ENCODE results near the gene STX2. TPM values are rescaled to one million over a fixed set of nuclear protein-coding genes. Genes with fewer than 3 reads are reported as not detected.
A peak's percentile ranks its signal among the peaks of the same experiment; 100 is the strongest.
"Not testable (repeated sequence)": the region's sequence is repeated elsewhere in the genome, so short reads cannot be mapped to it uniquely, and the experiment has no call there.

Gene STX2
- total RNA-seq, 2 experiments from 2014 or later: 18.3 to 20.0 TPM

DNA sequence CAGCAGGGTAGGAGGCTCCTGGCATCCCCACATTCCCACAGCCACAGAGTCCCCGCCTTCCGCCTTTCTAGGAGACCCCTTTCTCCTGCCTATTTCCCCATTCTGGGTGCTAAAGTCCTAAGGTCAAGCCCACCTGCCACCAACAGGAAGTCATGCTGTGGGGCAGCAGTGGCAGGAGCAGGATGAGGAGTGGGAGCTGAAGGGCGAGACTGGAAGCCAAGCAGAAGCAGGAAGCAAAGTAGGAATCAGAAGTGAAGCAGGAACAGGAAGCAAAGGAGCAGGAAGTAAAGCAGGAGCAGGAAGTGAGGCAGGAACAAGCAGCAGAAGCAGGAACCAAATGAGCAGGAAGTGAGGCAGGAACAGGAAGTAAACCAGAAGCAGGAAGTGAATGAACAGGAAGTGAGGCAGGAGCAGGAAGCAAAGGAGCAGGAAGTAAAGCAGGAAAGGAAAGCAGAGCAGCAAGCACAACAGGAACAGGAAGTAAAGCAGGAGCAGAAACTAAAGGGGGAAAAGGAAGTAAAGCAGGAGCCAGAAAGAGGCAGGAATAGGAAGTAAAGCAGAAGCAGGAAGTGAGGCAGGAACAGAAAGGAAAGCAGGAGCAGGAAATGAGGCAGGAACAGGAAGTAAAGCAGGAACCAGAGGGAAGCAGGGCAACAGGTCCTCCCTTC is 84.7 kb downstream of the STX2 start:
- Histone ChIP-seq H2AFZ (ENCODE audit: low read length) (peak overlapping the region; percentile 88), H3K4me1 (ENCODE audit: insufficient read depth, low read length, poor library complexity, severe bottlenecking) (peaks cover 17% of the 10 kb centered on the region), H3K9me2 (ENCODE audit: insufficient read depth, low read length) (no peaks in the 10 kb centered on the region), H3K36me3 (ENCODE audit: insufficient read depth, low read length) (peaks cover 5% of the 10 kb centered on the region), H3K4me2 (ENCODE audit: low read length) (peak overlapping the region; percentile 15; the same call in 1 of the 2 replicates), H3K27ac (ENCODE audit: low read depth, low read length, poor library complexity, severe bottlenecking) (peak overlapping the region; percentile 21), H4K20me1 (ENCODE audit: insufficient read depth, low read length) (no peaks in the 10 kb centered on the region), H3K4me3 (ENCODE audit: low read depth, low read length, poor library complexity, severe bottlenecking) (peak overlapping the region; percentile 10), H3K79me2 (ENCODE audit: insufficient read depth, low read depth, low read length) (no peaks in the 10 kb centered on the region), H3K9me3 (ENCODE audit: low read length) (peaks cover 14% of the 10 kb centered on the region; the same call in 1 of the 2 replicates)
- BruUV-seq (replicated peaks): no TSS peak
- TF ChIP-seq EZH2phosphoT487 (IDR thresholded peaks at IDR 0.05; ENCODE audit: borderline replicate concordance, low read depth, low read length): no peak
- TF ChIP-seq, protein P1, sequence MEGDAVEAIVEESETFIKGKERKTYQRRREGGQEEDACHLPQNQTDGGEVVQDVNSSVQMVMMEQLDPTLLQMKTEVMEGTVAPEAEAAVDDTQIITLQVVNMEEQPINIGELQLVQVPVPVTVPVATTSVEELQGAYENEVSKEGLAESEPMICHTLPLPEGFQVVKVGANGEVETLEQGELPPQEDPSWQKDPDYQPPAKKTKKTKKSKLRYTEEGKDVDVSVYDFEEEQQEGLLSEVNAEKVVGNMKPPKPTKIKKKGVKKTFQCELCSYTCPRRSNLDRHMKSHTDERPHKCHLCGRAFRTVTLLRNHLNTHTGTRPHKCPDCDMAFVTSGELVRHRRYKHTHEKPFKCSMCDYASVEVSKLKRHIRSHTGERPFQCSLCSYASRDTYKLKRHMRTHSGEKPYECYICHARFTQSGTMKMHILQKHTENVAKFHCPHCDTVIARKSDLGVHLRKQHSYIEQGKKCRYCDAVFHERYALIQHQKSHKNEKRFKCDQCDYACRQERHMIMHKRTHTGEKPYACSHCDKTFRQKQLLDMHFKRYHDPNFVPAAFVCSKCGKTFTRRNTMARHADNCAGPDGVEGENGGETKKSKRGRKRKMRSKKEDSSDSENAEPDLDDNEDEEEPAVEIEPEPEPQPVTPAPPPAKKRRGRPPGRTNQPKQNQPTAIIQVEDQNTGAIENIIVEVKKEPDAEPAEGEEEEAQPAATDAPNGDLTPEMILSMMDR (conservative IDR thresholded peaks at IDR 0.05; ENCODE audit: low read length): no peak
- DNase-seq (ENCODE audit: low spot score): peak; percentile 15
- ChIA-PET CTCF (ENCODE audit: unreplicated experiment) (no interaction called here), POLR2A (interaction anchor here (1.4 kb wide), 1 partner anchor 72 kb away, joined by 3 read pairs; no protein-coding TSS in a partner anchor)
- intact Hi-C loops (cut with micrococcal nuclease; ENCODE audit: unreplicated experiment): no loop called here

DNA sequence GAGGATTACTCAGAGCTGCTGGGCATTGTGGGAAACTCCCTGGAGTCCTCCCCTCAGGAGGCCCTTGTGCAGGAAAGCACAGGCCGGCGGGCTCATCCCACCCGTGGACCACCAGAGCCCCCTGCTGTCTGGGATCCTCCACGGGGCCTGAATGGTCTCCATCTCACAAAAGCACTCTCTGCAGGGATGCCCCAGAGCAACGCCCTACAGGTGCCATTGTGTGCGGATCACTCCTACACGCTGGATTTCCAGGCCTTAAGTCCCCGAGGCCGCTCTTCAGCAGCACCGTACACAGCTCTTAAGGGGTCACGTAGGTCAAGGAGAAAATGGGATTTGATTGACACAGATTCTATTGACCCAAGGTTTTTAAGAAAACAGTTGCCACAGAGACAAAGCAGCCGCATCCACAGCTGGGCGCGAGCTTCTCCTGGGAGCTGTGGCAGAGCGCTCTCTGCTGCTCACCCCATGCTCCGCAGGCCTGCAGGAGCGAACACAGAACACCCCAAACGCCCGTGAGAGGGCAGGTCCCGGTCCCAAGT is 86.3 kb downstream of the STX2 start:
- CTCF ChIA-PET (ENCODE audit: unreplicated experiment): no interaction called here

DNA sequence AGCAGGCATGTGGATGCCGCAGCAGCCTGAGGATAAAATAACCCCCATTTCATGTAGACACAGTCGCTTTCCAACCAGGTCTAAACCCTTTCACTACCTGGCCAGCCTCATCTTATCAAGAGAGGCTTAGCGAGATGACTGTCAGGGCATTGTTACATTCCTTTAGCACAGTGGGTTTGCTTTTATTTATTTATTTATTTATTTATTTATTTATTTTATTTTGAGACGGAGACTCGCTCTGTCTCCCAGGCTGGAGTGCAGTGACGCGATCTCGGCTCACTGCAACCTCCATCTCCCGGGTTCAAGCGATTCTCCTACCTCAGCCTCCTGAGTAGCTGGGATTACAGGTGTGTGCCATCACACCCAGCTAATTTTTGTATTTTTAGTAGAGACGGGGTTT is 87.0 kb downstream of the STX2 start:
- BruUV-seq (replicated peaks); DNase-seq (ENCODE audit: low spot score); H3K36me3 ChIP-seq (ENCODE audit: insufficient read depth, low read length); H3K9me2 ChIP-seq (ENCODE audit: insufficient read depth, low read length); H4K20me1 ChIP-seq (ENCODE audit: insufficient read depth, low read length); POLR2A ChIA-PET; intact Hi-C loops (cut with micrococcal nuclease; ENCODE audit: unreplicated experiment); H3K27ac ChIP-seq (ENCODE audit: low read depth, low read length, poor library complexity, severe bottlenecking); H3K79me2 ChIP-seq (ENCODE audit: insufficient read depth, low read depth, low read length); CTCF ChIA-PET (ENCODE audit: unreplicated experiment): not testable (repeated sequence)
- H2AFZ ChIP-seq (ENCODE audit: low read length): peak overlapping the region; percentile 81
- H3K9me3 ChIP-seq (ENCODE audit: low read length): peaks cover 14% of the 10 kb centered on the region; the same call in 1 of the 2 replicates
- H3K4me1 ChIP-seq (ENCODE audit: insufficient read depth, low read length, poor library complexity, severe bottlenecking): peaks cover 17% of the 10 kb centered on the region
- H3K4me2 ChIP-seq (ENCODE audit: low read length): peak overlapping the region; percentile 55
- H3K4me3 ChIP-seq (ENCODE audit: low read depth, low read length, poor library complexity, severe bottlenecking): peak overlapping the region; percentile 32

More for the DNA sequence above, 86.3 kb downstream of the STX2 start:
- Histone ChIP-seq H4K20me1 (ENCODE audit: insufficient read depth, low read length) (no peaks in the 10 kb centered on the region), H3K4me2 (ENCODE audit: low read length) (no peak overlapping the region), H3K4me3 (ENCODE audit: low read depth, low read length, poor library complexity, severe bottlenecking) (no peak overlapping the region), H3K9me2 (ENCODE audit: insufficient read depth, low read length) (no peaks in the 10 kb centered on the region), H2AFZ (ENCODE audit: low read length) (no peak overlapping the region), H3K79me2 (ENCODE audit: insufficient read depth, low read depth, low read length) (no peaks in the 10 kb centered on the region), H3K4me1 (ENCODE audit: insufficient read depth, low read length, poor library complexity, severe bottlenecking) (peaks cover 17% of the 10 kb centered on the region), H3K27ac (ENCODE audit: low read depth, low read length, poor library complexity, severe bottlenecking) (no peak overlapping the region), H3K36me3 (ENCODE audit: insufficient read depth, low read length) (peaks cover 5% of the 10 kb centered on the region), H3K9me3 (ENCODE audit: low read length) (peaks cover 14% of the 10 kb centered on the region; the same call in 1 of the 2 replicates)
- no peak for DNase-seq (ENCODE audit: low spot score)
- BruUV-seq (replicated peaks): no TSS peak
- intact Hi-C loops (cut with micrococcal nuclease; ENCODE audit: unreplicated experiment): no loop called here
- POLR2A ChIA-PET: no interaction called here
- TF ChIP-seq EZH2phosphoT487 (IDR thresholded peaks at IDR 0.05; ENCODE audit: borderline replicate concordance, low read depth, low read length): no peak
- TF ChIP-seq, protein P1 (conservative IDR thresholded peaks at IDR 0.05; ENCODE audit: low read length): peak; percentile 35; the same call in 1 of the 2 replicates

Measured in OCI-LY7 (cell line).